Left lung (tissue), 10 donors: ENCODE measurements around the gene CCDC78. TPM values are rescaled to one million over a fixed set of nuclear protein-coding genes. Genes with fewer than 3 reads are reported as not detected.

Experiments used
- ATAC-seq: fragments of 200-7000 bp; cut with Tn5 transposase; one replicate; pipeline ENCODE4 v1.9.1; 2020; ENCODE audit warnings: moderate library complexity
- DNase-seq, 4 donors: peaks; one replicate each; pipeline ENCODE4 v3.0.0-alpha.2; 2013 to 2020
- H3K27ac ChIP-seq, 2 donors: fragments of 200-600 bp; sonication (generic) in 1 of 2; one replicate each; pipeline versions ENCODE4 v1.5.0 to v1.8.0; 2020 to 2021
- H3K27me3 ChIP-seq, 2 donors: fragments of 200-600 bp; sonication (generic) in 1 of 2; one replicate each; pipeline versions ENCODE4 v1.5.0 to v1.8.0; 2020 to 2021
- H3K36me3 ChIP-seq, 2 donors: fragments of 200-600 bp; sonication (generic) in 1 of 2; one replicate each; pipeline versions ENCODE4 v1.5.0 to v1.8.0; 2020 to 2021
- H3K4me1 ChIP-seq, 2 donors: fragments of 200-600 bp; one replicate each; pipeline ENCODE4 v1.8.0; 2021
- H3K4me3 ChIP-seq, 2 donors: fragments of 200-600 bp; sonication (generic) in 1 of 2; one replicate each; pipeline versions ENCODE4 v1.5.0 to v1.8.0; 2020 to 2021; ENCODE audit warnings: mild to moderate bottlenecking in 1 of 2
- H3K9me3 ChIP-seq, 2 donors: fragments of 200-600 bp; sonication (generic) in 1 of 2; one replicate each; pipeline versions ENCODE4 v1.5.0 to v1.8.0; 2020 to 2021
- CTCF ChIP-seq, 2 donors: fragments of 200-600 bp; sonication (generic) in 1 of 2; IDR thresholded peaks; one replicate each; pipeline versions ENCODE4 v1.5.0 to v1.8.0; 2021; ENCODE audit warnings: antibody characterized with exemption in 2 of 2
- intact Hi-C, 2 donors: fragments of 100-400 bp; cut with DNase I; formaldehyde crosslinking; loops; one replicate each; pipeline versions ENCODE4 v1.11.2 to v1.14.2; 2022
- microRNA-seq, 2 donors: library from miRNA; unstranded; fragments of <30 nt; microRNA quantifications; one replicate each; pipeline ENCODE4, GENCODE V29; 2019
- polyA plus RNA-seq, 6 donors: library from polyadenylated mRNA; unstranded; fragments of 120-200 nt; gene quantifications; one replicate each; pipeline ENCODE4 v1.2.1, GENCODE V29; 2013; ENCODE audit not compliant: insufficient read length in 6 of 6
- total RNA-seq, 2 donors: library from RNA; stranded (reverse); fragmentation: NEBNext Ultra II Directional; extraction: Animal tissue kit (Norgen Biotek cat#: 25700); gene quantifications; one replicate each; pipeline ENCODE4 v1.2.1, GENCODE V29; 2021
- donor health status: DM: no; HTN: yes; CAD: no.
- donor health status: DM: no; HTN: no; CAD: no.

Gene CCDC78
- total and polyA plus RNA-seq, 8 donors, result 0.96 to 13.7 (median 8.6) TPM

DNA sequence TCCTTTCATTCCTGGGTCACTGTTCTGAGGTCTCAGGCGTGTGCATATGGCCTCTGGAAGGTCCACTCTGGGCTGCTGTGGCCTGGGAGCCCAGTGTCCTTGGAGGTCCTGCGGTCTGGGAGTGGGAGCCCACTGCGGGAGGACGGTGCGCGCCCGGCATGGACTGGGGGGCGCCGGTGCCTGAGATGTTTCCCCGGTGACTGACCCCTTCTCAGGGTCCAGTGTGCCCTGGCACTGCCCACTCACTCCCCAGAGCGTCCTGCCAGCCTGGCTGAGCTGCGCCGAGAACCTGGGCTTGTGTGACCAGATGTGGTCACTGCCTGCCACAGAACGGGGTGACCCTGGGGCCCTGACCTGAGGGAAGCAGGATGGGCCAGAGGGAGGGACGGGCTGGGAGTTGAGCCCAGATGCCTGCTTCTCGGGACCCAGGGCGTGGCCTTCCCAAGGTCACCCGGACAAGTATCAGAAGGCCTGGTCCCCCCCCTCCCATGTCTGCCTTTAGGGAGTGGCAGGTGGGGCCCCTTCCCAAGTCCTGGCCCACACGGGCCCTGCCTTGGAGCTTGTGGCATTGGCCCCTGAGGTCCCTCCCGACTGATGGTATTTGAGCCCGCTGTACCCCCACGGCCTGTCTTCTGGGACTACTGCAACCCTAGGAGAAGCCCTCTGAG is 51.9 kb downstream of the CCDC78 start:
- Histone ChIP-seq H3K9me3 (no peaks in the 10 kb centered on the region), H3K4me3 (no peak overlapping the region), H3K4me1 (peaks cover 9 to 34% of the 10 kb centered on the region in 2 donors), H3K27me3 (peaks cover 0 to 33% of the 10 kb centered on the region in 2 donors), H3K36me3 (peaks cover 0 to 54% of the 10 kb centered on the region in 2 donors), H3K27ac (no peak overlapping the region)
- ATAC-seq, result no peak
- TF ChIP-seq CTCF (IDR thresholded peaks at IDR 0.05), result no peak
- intact Hi-C loops, result no loop called here
- DNase-seq, result no peak

GRCh38 chr16:673399-673991 is 52.7 kb downstream of the CCDC78 start:
- no peak for TF ChIP-seq CTCF (IDR thresholded peaks at IDR 0.05)
- DNase-seq (no peak), ATAC-seq (no peak)
- Histone ChIP-seq H3K27ac (no peak overlapping the region), H3K9me3 (no peaks in the 10 kb centered on the region), H3K36me3 (peaks cover 0 to 56% of the 10 kb centered on the region in 2 donors), H3K27me3 (peaks cover 0 to 33% of the 10 kb centered on the region in 2 donors), H3K4me1 (peaks cover 11 to 40% of the 10 kb centered on the region in 2 donors), H3K4me3 (no peak overlapping the region)
- intact Hi-C loops, result no loop called here

DNA sequence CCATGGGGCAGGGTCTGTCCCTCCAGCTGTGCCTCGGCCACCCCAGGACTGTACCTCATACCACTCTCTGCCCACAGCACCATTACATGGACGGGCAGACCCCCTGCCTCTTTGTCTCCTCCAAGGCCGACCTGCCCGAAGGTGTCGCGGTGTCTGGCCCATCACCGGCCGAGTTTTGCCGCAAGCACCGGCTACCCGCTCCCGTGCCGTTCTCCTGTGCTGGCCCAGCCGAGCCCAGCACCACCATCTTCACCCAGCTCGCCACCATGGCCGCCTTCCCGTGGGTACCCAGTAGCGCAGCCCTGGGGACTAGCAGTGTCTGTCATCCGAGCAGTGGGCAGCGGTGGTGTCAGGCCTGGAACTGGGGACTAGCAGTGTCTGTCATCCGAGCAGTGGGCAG is 53.4 kb downstream of the CCDC78 start:
- intact Hi-C loops, result no loop called here
- DNase-seq (no peak), ATAC-seq (no peak)
- Histone ChIP-seq H3K27ac (no peak overlapping the region), H3K9me3 (no peaks in the 10 kb centered on the region), H3K27me3 (peaks cover 0 to 33% of the 10 kb centered on the region in 2 donors), H3K36me3 (peaks cover 0 to 56% of the 10 kb centered on the region in 2 donors), H3K4me3 (no peak overlapping the region), H3K4me1 (peaks cover 11 to 40% of the 10 kb centered on the region in 2 donors)
- no peak for TF ChIP-seq CTCF (IDR thresholded peaks at IDR 0.05)

Small RNAs within 50 kb of the gene (microRNA-seq; reads per million reads assigned to microRNA genes)
- 0.17 to 0.82 reads per million in 2 donors for gene MIR662

Other genes with a start within 250 kb of the CCDC78 start
- 10 to 100 TPM; 33.8 to 57.2 TPM for gene CAPN15, start 198.7 kb downstream of the CCDC78 start, total RNA-seq
- 10 to 100 TPM; 16.7 to 45.3 (median 26.0) TPM for gene CAPN15, start 198.7 kb downstream of the CCDC78 start, polyA plus RNA-seq
- not detected for gene PRR35, start 166.0 kb downstream of the CCDC78 start, total RNA-seq
- gene PRR35, start 166.0 kb downstream of the CCDC78 start, polyA plus RNA-seq, result under 1 TPM in 1 of 6 donors, not detected in 5; 0.06 TPM
- 1 to 10 TPM in 1 of 2 donors, under 1 TPM in 1; 0.99 to 2.0 TPM for gene NHLRC4, start 159.4 kb downstream of the CCDC78 start, total RNA-seq
- 1 to 10 TPM; 2.2 to 3.4 (median 3.1) TPM for gene NHLRC4, start 159.4 kb downstream of the CCDC78 start, polyA plus RNA-seq
- 10 to 100 TPM; 51.0 to 68.5 TPM for gene PIGQ, start 156.5 kb downstream of the CCDC78 start, total RNA-seq
- 10 to 100 TPM; 32.9 to 46.2 (median 36.8) TPM for gene PIGQ, start 156.5 kb downstream of the CCDC78 start, polyA plus RNA-seq
- 10 to 100 TPM; 32.1 to 32.9 TPM for gene RAB40C, start 136.4 kb downstream of the CCDC78 start, total RNA-seq
- 10 to 100 TPM; 17.6 to 31.1 (median 22.4) TPM for gene RAB40C, start 136.4 kb downstream of the CCDC78 start, polyA plus RNA-seq
- gene WFIKKN1, start 95.5 kb downstream of the CCDC78 start, total RNA-seq, result 1 to 10 TPM in 1 of 2 donors, under 1 TPM in 1; 0.58 to 1.4 TPM
- gene WFIKKN1, start 95.5 kb downstream of the CCDC78 start, polyA plus RNA-seq, result under 1 TPM; 0.11 to 0.85 (median 0.41) TPM
- gene METTL26, start 90.1 kb downstream of the CCDC78 start, total RNA-seq, result 10 to 100 TPM; 69.3 to 70.4 TPM
- gene METTL26, start 90.1 kb downstream of the CCDC78 start, polyA plus RNA-seq, result 10 to 100 TPM; 37.2 to 59.4 (median 49.5) TPM
- gene MCRIP2, start 84.6 kb downstream of the CCDC78 start, total RNA-seq, result 10 to 100 TPM; 41.5 to 42.5 TPM
- gene MCRIP2, start 84.6 kb downstream of the CCDC78 start, polyA plus RNA-seq, result 10 to 100 TPM in 3 of 6 donors, 1 to 10 TPM in 3; 6.8 to 14.5 (median 9.8) TPM
- 10 to 100 TPM; 27.3 to 41.3 TPM for gene WDR90, start 77.1 kb downstream of the CCDC78 start, total RNA-seq
- 10 to 100 TPM; 39.1 to 63.0 (median 44.4) TPM for gene WDR90, start 77.1 kb downstream of the CCDC78 start, polyA plus RNA-seq
- gene RHOT2, start 58.3 kb downstream of the CCDC78 start, total RNA-seq, result 10 to 100 TPM; 75.9 to 87.2 TPM
- gene RHOT2, start 58.3 kb downstream of the CCDC78 start, polyA plus RNA-seq, result 100 to 1,000 TPM in 1 of 6 donors, 10 to 100 TPM in 5; 59.8 to 104 (median 69.0) TPM
- 1 to 10 TPM; 2.3 to 4.3 TPM for gene RHBDL1, start 50.8 kb downstream of the CCDC78 start, total RNA-seq
- gene RHBDL1, start 50.8 kb downstream of the CCDC78 start, polyA plus RNA-seq, result 1 to 10 TPM in 1 of 6 donors, under 1 TPM in 5; 0.45 to 1.9 (median 0.74) TPM
- 100 to 1,000 TPM in 1 of 2 donors, 10 to 100 TPM in 1; 93.9 to 103 TPM for gene STUB1, start 46.0 kb downstream of the CCDC78 start, total RNA-seq
- gene STUB1, start 46.0 kb downstream of the CCDC78 start, polyA plus RNA-seq, result 100 to 1,000 TPM in 4 of 6 donors, 10 to 100 TPM in 2; 92.9 to 143 (median 119) TPM
- 10 to 100 TPM; 68.9 to 72.6 TPM for gene JMJD8, start 42.1 kb downstream of the CCDC78 start, total RNA-seq
- gene JMJD8, start 42.1 kb downstream of the CCDC78 start, polyA plus RNA-seq, result 10 to 100 TPM; 41.7 to 53.0 (median 43.7) TPM
- gene WDR24, start 36.0 kb downstream of the CCDC78 start, total RNA-seq, result 10 to 100 TPM; 11.7 to 14.2 TPM
- 10 to 100 TPM in 5 of 6 donors, 1 to 10 TPM in 1; 9.4 to 14.3 (median 11.0) TPM for gene WDR24, start 36.0 kb downstream of the CCDC78 start, polyA plus RNA-seq
- gene FBXL16, start 20.6 kb downstream of the CCDC78 start, total RNA-seq, result 1 to 10 TPM in 1 of 2 donors, under 1 TPM in 1; 0.50 to 5.7 TPM
- 1 to 10 TPM in 1 of 6 donors, under 1 TPM in 5; 0.48 to 1.1 (median 0.72) TPM for gene FBXL16, start 20.6 kb downstream of the CCDC78 start, polyA plus RNA-seq
- gene METRN, start 11.3 kb downstream of the CCDC78 start, total RNA-seq, result 10 to 100 TPM; 37.0 to 57.3 TPM
- 10 to 100 TPM in 3 of 6 donors, 1 to 10 TPM in 3; 9.3 to 22.5 (median 11.1) TPM for gene METRN, start 11.3 kb downstream of the CCDC78 start, polyA plus RNA-seq
- 10 to 100 TPM; 45.8 to 52.9 TPM for gene ANTKMT, start 5.3 kb downstream of the CCDC78 start, total RNA-seq
- 10 to 100 TPM in 3 of 6 donors, 1 to 10 TPM in 3; 7.7 to 18.5 (median 11.1) TPM for gene ANTKMT, start 5.3 kb downstream of the CCDC78 start, polyA plus RNA-seq
- 1 to 10 TPM; 8.7 to 9.9 TPM for gene HAGHL, start 663 bp upstream of the CCDC78 start, total RNA-seq
- gene HAGHL, start 663 bp upstream of the CCDC78 start, polyA plus RNA-seq, result 1 to 10 TPM; 2.4 to 7.7 (median 3.6) TPM
- 10 to 100 TPM; 26.7 to 28.2 TPM for gene CIAO3, start 14.6 kb upstream of the CCDC78 start, total RNA-seq
- 10 to 100 TPM; 17.2 to 27.2 (median 20.4) TPM for gene CIAO3, start 14.6 kb upstream of the CCDC78 start, polyA plus RNA-seq
- 100 to 1,000 TPM in 1 of 2 donors, 10 to 100 TPM in 1; 55.5 to 464 TPM for gene MSLN, start 34.3 kb upstream of the CCDC78 start, total RNA-seq
- 10 to 100 TPM; 14.5 to 29.0 (median 18.4) TPM for gene MSLN, start 34.3 kb upstream of the CCDC78 start, polyA plus RNA-seq
- gene RPUSD1, start 61.9 kb upstream of the CCDC78 start, total RNA-seq, result 10 to 100 TPM; 12.6 to 21.0 TPM
- 10 to 100 TPM in 4 of 6 donors, 1 to 10 TPM in 2; 8.6 to 13.9 (median 11.4) TPM for gene RPUSD1, start 61.9 kb upstream of the CCDC78 start, polyA plus RNA-seq
- gene CHTF18, start 62.2 kb upstream of the CCDC78 start, total RNA-seq, result 10 to 100 TPM; 18.8 to 35.5 TPM
- 10 to 100 TPM; 23.7 to 30.8 (median 24.4) TPM for gene CHTF18, start 62.2 kb upstream of the CCDC78 start, polyA plus RNA-seq
- not detected for gene GNG13, start 74.3 kb upstream of the CCDC78 start, total RNA-seq
- under 1 TPM in 2 of 6 donors, not detected in 4; 0.17 to 0.27 TPM for gene GNG13, start 74.3 kb upstream of the CCDC78 start, polyA plus RNA-seq
- gene LMF1, start 244.5 kb upstream of the CCDC78 start, total RNA-seq, result 10 to 100 TPM; 15.5 to 21.7 TPM
- gene LMF1, start 244.5 kb upstream of the CCDC78 start, polyA plus RNA-seq, result 10 to 100 TPM; 16.3 to 23.1 (median 20.4) TPM